Placental pericyte (primary cell): Measurements from ENCODE around the gene CD69. TPM values are rescaled to one million over a fixed set of nuclear protein-coding genes. Genes with fewer than 3 reads are reported as not detected.

Experiments
- total RNA-seq: library from RNA; depleted of rRNA; stranded (reverse); fragments of >200 nt; gene quantifications from 2 replicates; pipeline ENCODE4 v1.2.3, GENCODE V29; 2012

CD69 gene
- total RNA-seq = 1.9 TPM in 1 of 2 replicates, not detected in the other

GRCh38 chr12:9760699-9761418 is at the start of gene CD69:
Gene CD69, minus strand, starts transcription at chr12:9760901. Its CDS starts 81 bp downstream, at chr12:9760820.

GRCh38 chr12:9732921-9733461 is 27.7 kb downstream of the CD69 start, which contains the start of gene CLECL1:
Gene CLECL1, minus strand, starts transcription at chr12:9733097.

Other genes with a start within 250 kb of the CD69 start
- not detected in 2 replicates for gene KLRB1, start 153.0 kb downstream of the CD69 start, total RNA-seq
- gene CLEC2D, start 91.2 kb downstream of the CD69 start, total RNA-seq = 3.5 and 5.4 TPM in 2 replicates
- not detected in 2 replicates for gene CLECL1, start 27.8 kb downstream of the CD69 start, total RNA-seq
- not detected in 2 replicates for gene KLRF1, start 66.6 kb upstream of the CD69 start, total RNA-seq
- 21.4 and 26.2 TPM in 2 replicates for gene CLEC2B, start 108.5 kb upstream of the CD69 start, total RNA-seq
- gene KLRF2, start 120.6 kb upstream of the CD69 start, total RNA-seq = not detected in 2 replicates
- not detected in 2 replicates for gene CLEC2A, start 171.5 kb upstream of the CD69 start, total RNA-seq
- gene CLEC12A, start 210.5 kb upstream of the CD69 start, total RNA-seq = 0.14 TPM in 1 of 2 replicates, not detected in the other
- gene CLEC1B, start 238.2 kb upstream of the CD69 start, total RNA-seq = not detected in 2 replicates
- not detected in 2 replicates for gene CLEC12B, start 249.7 kb upstream of the CD69 start, total RNA-seq